Esophagus muscularis mucosa (tissue), 4 donors: ENCODE measurements around the gene LINC00305. TPM values are rescaled to one million over a fixed set of nuclear protein-coding genes. Genes with fewer than 3 reads are reported as not detected.

Experiments
- DNase-seq: peaks from one replicate; pipeline ENCODE4 v3.0.0-alpha.2; 2017; ENCODE audit errors: extremely low spot score
- H3K27ac ChIP-seq, 4 donors: fragments of 200-600 bp; sonication (generic); replicated peaks in 1 of 4; 1 replicate in 3 of 4; 2 replicates in 1 of 4; pipeline ENCODE4 v1.5.1; 2016 to 2019; ENCODE audit warnings: mild to moderate bottlenecking in 1 of 4
- H3K27me3 ChIP-seq, 4 donors: fragments of 200-600 bp; sonication (generic); one replicate each; pipeline versions ENCODE4 v1.5.1 to v1.6.0; 2016 to 2019
- H3K36me3 ChIP-seq, 4 donors: fragments of 200-600 bp; sonication (generic); one replicate each; pipeline ENCODE4 v1.5.1; 2016 to 2019
- H3K4me1 ChIP-seq, 4 donors: fragments of 200-600 bp; sonication (generic); one replicate each; pipeline ENCODE4 v1.5.1; 2016 to 2019
- H3K4me3 ChIP-seq, 4 donors: fragments of 200-600 bp; sonication (generic); 1 replicate in 2 of 4; 2 replicates in 2 of 4; pipeline ENCODE4 v1.5.1; 2016 to 2019; ENCODE audit warnings: mild to moderate bottlenecking in 4 of 4, moderate library complexity in 1 of 4
- H3K9me3 ChIP-seq, 4 donors: fragments of 200-600 bp; sonication (generic); 1 replicate in 3 of 4; 2 replicates in 1 of 4; pipeline ENCODE4 v1.5.1; 2016 to 2019
- EP300 ChIP-seq: sonication (generic); formaldehyde crosslinking; IDR thresholded peaks from one replicate; pipeline ENCODE4 v1.6.1; 2017; ENCODE audit warnings: antibody characterized with exemption
- POLR2A ChIP-seq: fragments of 450-650 bp; IDR thresholded peaks from one replicate; pipeline ENCODE4 v1.6.1; 2017; ENCODE audit warnings: antibody characterized with exemption, moderate library complexity, mild to moderate bottlenecking, low read depth
- POLR2AphosphoS5 ChIP-seq, 2 donors: sonication (generic); formaldehyde crosslinking; IDR thresholded peaks; one replicate each; pipeline ENCODE4 v1.6.1; 2017; ENCODE audit warnings: antibody characterized with exemption in 2 of 2
- WGBS: methylation state at CpG from one replicate; pipeline ENCODE4 v1.1.5; 2018; 5-methylcytosine and 5-hydroxymethylcytosine counted together
- intact Hi-C: fragments of 100-400 bp; cut with DNase I; formaldehyde crosslinking; loops from one replicate; pipeline ENCODE4 v1.15.1; 2023
- total RNA-seq, 4 donors: library from RNA; depleted of rRNA; stranded (reverse); fragments of >200 nt; gene quantifications; one replicate each; pipeline versions ENCODE4 v1.1.0 to v1.2.1, GENCODE V29; 2016
- TF ChIP-seq, protein P1 (sequence below), 3 experiments: fragments of 200-600 bp in 2 of 3; fragments of 450-650 bp in 1 of 3; sonication (generic) in 2 of 3; IDR thresholded peaks; one replicate each; pipeline ENCODE4 v1.5.1; 2017 to 2019; ENCODE audit warnings: antibody characterized with exemption in 3 of 3, mild to moderate bottlenecking in 2 of 3, moderate library complexity in 1 of 3

The LINC00305 gene
- total RNA-seq, 4 donors from 2014 or later: not detected

- no peaks in the 10 kb centered on the region for H3K9me3 ChIP-seq
- no peak overlapping the region for H3K4me3 ChIP-seq
- peaks cover 0 to 4% (median 0%) of the 10 kb centered on the region in 4 donors for H3K27me3 ChIP-seq
- intact Hi-C loops: loop anchor here (10.0 kb wide), 1 partner anchor 296 kb away; no protein-coding TSS in a partner anchor
- H3K36me3 ChIP-seq: no peaks in the 10 kb centered on the region
- WGBS: 81% methylated on average over 3 of the region's 3 CpGs
- H3K27ac ChIP-seq: no peak overlapping the region
- DNase-seq: no peak
- no peaks in the 10 kb centered on the region for H3K4me1 ChIP-seq
- TF ChIP-seq POLR2A (no peak), EP300 (no peak), POLR2AphosphoS5 (IDR thresholded peaks at IDR 0.05) (no peak)
- TF ChIP-seq, protein P1, sequence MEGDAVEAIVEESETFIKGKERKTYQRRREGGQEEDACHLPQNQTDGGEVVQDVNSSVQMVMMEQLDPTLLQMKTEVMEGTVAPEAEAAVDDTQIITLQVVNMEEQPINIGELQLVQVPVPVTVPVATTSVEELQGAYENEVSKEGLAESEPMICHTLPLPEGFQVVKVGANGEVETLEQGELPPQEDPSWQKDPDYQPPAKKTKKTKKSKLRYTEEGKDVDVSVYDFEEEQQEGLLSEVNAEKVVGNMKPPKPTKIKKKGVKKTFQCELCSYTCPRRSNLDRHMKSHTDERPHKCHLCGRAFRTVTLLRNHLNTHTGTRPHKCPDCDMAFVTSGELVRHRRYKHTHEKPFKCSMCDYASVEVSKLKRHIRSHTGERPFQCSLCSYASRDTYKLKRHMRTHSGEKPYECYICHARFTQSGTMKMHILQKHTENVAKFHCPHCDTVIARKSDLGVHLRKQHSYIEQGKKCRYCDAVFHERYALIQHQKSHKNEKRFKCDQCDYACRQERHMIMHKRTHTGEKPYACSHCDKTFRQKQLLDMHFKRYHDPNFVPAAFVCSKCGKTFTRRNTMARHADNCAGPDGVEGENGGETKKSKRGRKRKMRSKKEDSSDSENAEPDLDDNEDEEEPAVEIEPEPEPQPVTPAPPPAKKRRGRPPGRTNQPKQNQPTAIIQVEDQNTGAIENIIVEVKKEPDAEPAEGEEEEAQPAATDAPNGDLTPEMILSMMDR (IDR thresholded peaks at IDR 0.05): no peak
Observed at GRCh38 chr18:64099244-64099643, 49.6 kb downstream of the LINC00305 start.

- Histone ChIP-seq H3K4me1 (no peaks in the 10 kb centered on the region), H3K27ac (no peak overlapping the region), H3K9me3 (no peaks in the 10 kb centered on the region), H3K27me3 (peaks cover 0 to 6% (median 0%) of the 10 kb centered on the region in 4 donors), H3K4me3 (no peak overlapping the region), H3K36me3 (no peaks in the 10 kb centered on the region)
- 72% methylated on average over 3 of the region's 3 CpGs for WGBS
- no peak for DNase-seq
- TF ChIP-seq, protein P1 (IDR thresholded peaks at IDR 0.05): peak in 1 of 3 experiments; percentile 10
- no peak for TF ChIP-seq EP300
- intact Hi-C loops: loop anchor here (10.0 kb wide), 1 partner anchor 297 kb away; no protein-coding TSS in a partner anchor
Observed at GRCh38 chr18:64097497-64097896, 51.4 kb downstream of the LINC00305 start.

DNA sequence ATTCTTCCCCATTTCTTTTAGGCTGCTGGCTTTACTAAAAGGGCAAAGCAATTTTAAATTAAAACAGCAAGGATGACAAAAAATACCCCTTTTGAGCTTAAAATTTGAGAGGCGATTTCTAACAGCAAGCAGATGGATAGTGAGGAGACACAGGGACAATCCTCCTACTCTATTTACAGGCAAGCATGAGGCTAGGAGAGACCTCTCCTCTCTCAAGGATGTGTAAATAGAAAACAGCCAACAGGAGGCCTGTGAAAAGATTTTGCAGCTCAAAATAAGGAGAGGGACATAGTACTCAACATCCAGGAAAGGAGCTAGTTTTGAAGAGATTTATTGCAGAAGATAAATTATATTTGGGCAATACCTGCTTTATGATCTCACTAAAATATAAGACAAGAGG is 53.8 kb downstream of the LINC00305 start:
- no peak overlapping the region for H3K4me3 ChIP-seq
- DNase-seq: no peak
- no peak overlapping the region for H3K27ac ChIP-seq
- TF ChIP-seq, protein P1 (IDR thresholded peaks at IDR 0.05): no peak
- TF ChIP-seq EP300 (no peak), POLR2A (no peak), POLR2AphosphoS5 (IDR thresholded peaks at IDR 0.05) (no peak)
- H3K4me1 ChIP-seq: no peaks in the 10 kb centered on the region
- WGBS: 91% methylated on average over 1 of the region's 1 CpG
- intact Hi-C loops: loop anchor here (10.0 kb wide), 1 partner anchor 300 kb away; no protein-coding TSS in a partner anchor
- H3K36me3 ChIP-seq: no peaks in the 10 kb centered on the region
- H3K27me3 ChIP-seq: peaks cover 0 to 6% (median 0%) of the 10 kb centered on the region in 4 donors
- H3K9me3 ChIP-seq: no peaks in the 10 kb centered on the region

GRCh38 chr18:64094210-64094609 is 54.7 kb downstream of the LINC00305 start:
- Histone ChIP-seq H3K9me3 (no peaks in the 10 kb centered on the region), H3K4me1 (no peaks in the 10 kb centered on the region), H3K4me3 (no peak overlapping the region), H3K36me3 (no peaks in the 10 kb centered on the region), H3K27ac (no peak overlapping the region), H3K27me3 (peaks cover 0 to 6% (median 0%) of the 10 kb centered on the region in 4 donors)
- no peak for DNase-seq
- TF ChIP-seq EP300: no peak
- TF ChIP-seq POLR2A: no peak
- no peak for TF ChIP-seq POLR2AphosphoS5 (IDR thresholded peaks at IDR 0.05)
- TF ChIP-seq, protein P1 (IDR thresholded peaks at IDR 0.05): no peak
- WGBS: 18% methylated on average over 1 of the region's 1 CpG
- intact Hi-C loops: loop anchor here (10.0 kb wide), 1 partner anchor 301 kb away; no protein-coding TSS in a partner anchor

DNA sequence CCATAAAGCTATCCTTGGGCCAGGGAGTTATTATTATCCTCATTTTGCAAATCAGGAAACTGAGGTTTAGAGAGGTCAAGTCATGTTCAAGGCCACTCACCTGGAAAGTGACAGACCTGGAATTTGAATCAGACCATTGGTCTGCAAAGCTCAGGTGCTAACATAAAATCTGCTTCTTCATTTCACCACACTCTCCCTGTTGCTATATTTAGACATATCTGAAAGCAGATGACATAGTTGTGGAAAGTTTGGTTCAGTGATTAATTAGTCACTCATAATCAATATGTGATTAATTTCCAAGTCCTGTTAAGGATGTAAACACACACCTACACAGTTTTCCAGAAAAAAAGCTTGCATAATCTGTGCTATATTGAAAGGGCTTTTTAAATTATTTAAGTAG is 57.4 kb downstream of the LINC00305 start:
- TF ChIP-seq POLR2AphosphoS5 (IDR thresholded peaks at IDR 0.05) (no peak), POLR2A (no peak), EP300 (no peak)
- TF ChIP-seq, protein P1 (IDR thresholded peaks at IDR 0.05): no peak
- H3K4me1 ChIP-seq: no peaks in the 10 kb centered on the region
- H3K9me3 ChIP-seq: no peaks in the 10 kb centered on the region
- no peaks in the 10 kb centered on the region for H3K36me3 ChIP-seq
- H3K4me3 ChIP-seq: no peak overlapping the region
- intact Hi-C loops: loop anchor here (10.0 kb wide), 1 partner anchor 303 kb away; no protein-coding TSS in a partner anchor
- peaks cover 0 to 6% (median 0%) of the 10 kb centered on the region in 4 donors for H3K27me3 ChIP-seq
- DNase-seq: no peak
- H3K27ac ChIP-seq: no peak overlapping the region
